HG03060 (cell line): ENCODE data around the gene ST3GAL3.
A peak's percentile ranks its signal among the peaks of the same experiment; 100 is the strongest.
"Not testable (repeated sequence)": the region's sequence is repeated elsewhere in the genome, so short reads cannot be mapped to it uniquely, and the experiment has no call there.

Experiments
- ATAC-seq: cut with Tn5 transposase; IDR thresholded peaks from one replicate; pipeline ENCODE4 v1.9.1; 2021; ENCODE audit warnings: low read depth, moderate number of reproducible peaks; ENCODE audit not compliant: unreplicated experiment

ST3GAL3 gene

DNA sequence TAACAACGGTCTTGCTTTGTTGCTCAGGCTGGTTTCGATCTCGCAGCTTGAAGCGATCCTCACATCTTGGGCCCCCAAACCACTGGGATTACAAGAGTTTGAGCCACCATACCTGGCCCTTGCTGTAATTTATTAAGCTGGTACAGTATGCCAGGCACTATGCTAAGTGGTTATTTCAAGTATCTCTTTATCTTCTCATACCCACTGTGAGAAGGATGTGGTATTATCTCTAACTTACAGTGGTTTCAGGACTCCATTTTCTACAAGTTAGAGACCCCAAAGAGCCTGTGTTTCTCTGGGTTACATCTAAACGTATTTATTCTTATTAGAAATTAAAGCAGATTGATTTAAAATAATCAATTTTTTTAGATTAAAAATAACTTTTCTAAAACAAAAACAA, 8.1 kb upstream of the ST3GAL3 start:
- no peak for ATAC-seq

DNA sequence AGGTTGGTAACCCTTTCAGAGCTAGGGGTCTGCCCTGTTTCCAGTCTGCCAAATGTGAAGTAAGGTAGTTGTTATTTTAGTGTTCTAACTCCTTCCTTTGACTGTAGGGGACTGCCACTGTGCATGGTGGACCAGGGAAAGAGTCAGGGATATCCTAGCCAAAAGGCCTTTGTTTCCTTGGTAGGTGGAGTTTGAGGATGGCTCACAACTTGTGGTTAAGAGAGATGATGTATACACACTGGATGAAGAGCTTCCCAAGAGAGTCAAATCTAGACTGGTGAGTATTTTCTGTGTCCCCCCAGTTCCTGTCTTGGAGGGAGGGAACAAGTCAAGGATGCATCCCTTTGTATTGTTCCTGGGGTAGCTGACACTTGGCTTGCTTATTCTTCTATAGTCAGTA, 3.5 kb upstream of the ST3GAL3 start:
- ATAC-seq = no peak

DNA sequence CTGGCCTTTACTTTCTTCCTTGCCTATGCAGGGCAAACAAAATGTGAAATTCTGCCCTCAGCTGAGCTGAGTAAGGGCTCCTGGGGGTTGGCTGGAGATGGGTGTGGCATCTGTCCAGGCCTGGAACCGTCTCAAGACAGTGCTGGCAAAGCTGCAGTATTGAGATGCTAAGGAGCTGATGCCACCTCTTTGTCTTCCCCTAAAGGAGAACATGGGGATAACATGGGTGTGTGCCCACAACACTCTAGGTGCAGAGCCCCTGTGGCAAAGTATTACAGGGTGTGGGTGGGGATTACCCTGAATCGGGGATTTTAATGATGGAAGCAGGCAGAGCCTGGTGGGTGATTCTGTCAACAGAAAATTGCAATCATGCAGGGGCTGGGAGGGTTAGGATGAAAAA, 2.5 kb upstream of the ST3GAL3 start:
- ATAC-seq = no peak

DNA sequence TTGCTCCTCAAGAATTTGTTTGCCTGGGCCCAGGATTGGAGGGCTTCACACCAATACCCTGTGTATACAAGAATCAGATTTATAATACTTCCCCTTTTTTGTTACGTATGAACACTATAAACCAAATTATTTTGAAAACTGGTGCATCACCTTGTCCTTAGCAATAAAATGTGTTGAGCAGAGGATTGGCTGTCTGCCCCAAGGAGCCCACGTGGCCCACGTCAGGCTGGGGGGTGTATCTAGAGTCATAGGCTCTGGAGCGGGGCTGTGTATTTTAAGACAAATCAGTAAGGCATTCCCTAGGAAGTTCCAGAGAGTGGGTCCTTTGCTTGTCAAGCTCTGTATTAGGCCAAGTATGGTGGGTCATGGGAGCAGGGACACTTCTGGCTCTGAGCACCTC, 2.0 kb upstream of the ST3GAL3 start:
- ATAC-seq = no peak

DNA sequence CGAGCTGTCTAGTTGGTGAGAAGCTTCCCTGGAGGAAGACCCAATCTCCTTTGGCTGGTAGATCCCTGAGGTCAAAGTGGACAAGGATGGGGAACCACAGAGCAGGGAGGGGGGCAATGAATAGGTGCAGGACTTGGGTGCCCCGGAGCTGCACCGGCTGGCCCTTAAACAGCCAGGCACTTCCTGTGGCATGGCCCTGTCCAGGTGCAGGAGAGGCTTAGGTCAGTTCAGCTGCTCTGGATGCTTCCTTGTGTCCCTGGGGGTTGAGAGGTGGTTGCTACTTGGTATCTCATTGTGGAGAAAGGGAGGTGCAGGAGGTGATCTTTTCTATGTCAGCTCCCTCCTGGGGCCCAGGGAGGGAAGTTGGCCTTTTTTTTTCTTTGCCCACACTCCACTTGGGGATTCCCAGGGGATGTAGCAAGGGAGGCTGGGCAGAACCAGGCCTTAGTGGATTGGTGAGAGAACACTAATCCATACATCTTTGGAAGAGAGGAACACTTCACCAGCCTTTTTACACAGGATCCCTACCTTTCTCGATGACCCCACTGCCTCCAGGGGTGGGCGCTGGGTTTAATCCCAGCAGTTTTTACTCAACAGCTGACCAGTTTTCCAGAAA, 1.2 kb upstream of the ST3GAL3 start:
- ATAC-seq = no peak

DNA sequence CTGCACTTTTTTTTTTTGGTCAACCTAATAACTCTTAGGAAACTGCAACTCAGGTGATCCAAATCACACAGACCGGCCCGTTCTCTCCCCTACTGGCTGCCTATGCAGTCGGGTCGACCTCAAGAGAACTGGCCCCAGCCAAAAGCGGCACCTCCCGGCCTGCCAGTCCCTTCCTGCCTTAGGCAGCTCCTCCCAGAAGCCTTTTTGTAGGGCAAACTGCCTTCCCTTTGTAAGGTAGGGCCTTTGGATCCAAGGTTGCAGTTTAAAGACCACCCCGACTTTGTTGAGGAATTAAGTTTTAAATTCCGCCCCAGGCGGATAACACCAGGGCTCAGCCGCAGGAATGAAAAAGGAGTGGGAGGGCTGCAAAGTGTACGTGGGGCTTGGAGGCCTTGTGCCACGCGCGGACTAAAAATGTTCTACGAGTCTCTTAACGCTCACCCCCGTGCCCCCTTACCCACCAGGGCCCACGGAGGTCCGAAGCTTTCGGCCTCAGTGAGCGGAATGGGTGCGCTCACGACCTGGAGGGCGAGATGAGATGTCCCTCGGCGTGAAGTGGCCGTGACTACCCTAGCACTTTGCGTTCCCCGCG, 642 bp upstream of the ST3GAL3 start:
- no peak for ATAC-seq

DNA sequence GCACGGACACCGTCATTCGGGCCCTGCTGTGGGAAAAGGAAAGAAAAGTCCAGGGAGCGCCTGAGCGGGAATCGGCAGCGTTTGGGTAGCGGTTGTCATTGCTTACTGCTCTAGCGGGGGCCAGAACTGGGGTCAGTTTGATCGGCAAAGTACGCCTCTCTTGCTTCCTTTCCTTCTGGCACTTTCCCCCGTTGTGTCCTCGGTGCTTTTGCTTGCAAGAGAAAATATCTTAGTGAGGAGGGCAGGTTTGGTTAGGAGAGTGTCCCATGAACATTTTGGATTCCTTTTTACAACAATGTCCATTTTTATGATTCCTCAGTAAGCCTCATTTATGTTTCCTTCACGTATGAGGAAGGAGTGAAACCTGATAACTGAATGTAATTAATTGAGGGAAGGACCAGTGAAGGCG, 670 bp downstream of the ST3GAL3 start:
- peak; percentile 3 for ATAC-seq

DNA sequence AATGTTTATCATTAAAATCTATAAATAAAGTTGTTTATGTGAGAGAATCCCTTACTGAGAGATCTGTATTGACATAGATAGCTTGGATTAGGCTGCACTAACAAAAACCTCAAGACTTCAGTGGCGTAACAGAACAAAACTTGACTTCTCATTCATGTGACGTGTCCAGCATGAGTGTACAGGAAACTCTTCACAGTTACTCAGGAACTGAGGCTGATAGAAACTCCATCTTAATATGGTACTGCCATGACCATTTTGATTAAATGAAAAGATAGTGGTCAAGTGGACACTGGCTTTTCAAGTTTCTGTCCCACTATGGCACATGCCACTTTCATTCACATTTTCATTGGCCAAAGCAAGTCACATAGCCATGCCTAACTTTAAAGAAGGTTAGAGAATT, 3.7 kb downstream of the ST3GAL3 start:
- no peak for ATAC-seq

DNA sequence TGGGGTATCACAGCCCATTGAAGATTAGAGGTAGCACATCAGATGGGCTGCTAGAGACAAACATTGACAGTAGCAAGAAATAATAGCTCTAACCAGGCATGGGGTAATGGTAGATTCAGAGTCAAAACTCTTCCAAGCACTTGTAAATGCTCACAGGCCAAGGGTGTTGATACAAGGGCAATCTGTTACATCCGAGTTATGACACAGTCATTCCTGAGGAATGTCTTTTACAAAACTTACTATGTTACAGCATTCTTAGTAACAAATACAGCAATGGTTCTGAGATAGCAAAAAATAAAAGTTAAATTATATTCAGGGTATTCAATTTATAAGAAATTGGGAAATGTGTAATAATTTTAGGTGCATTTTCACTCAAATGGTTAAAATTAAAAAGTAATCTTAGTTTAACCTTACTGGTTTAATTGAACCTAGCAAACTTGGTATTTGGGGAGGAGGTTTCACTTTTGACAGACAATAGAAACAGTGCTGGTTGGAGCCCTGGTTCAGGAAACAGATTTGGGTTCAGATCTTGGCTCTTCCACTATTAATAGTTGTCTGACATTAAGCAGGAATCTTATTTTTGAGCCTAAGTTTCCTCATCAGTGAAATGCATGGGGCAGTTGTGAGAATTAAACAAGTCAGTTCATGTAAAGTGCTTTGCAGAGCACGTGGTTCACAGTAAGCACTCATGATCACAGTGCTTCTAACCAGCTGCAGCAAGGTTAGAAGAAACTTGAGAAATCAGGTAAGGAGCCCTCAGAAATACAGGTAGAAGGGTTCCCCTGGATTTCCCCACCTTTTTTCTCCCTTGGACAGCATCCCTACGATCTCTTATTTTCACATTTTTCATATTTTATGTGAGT, 4.4 kb downstream of the ST3GAL3 start:
- no peak for ATAC-seq

DNA sequence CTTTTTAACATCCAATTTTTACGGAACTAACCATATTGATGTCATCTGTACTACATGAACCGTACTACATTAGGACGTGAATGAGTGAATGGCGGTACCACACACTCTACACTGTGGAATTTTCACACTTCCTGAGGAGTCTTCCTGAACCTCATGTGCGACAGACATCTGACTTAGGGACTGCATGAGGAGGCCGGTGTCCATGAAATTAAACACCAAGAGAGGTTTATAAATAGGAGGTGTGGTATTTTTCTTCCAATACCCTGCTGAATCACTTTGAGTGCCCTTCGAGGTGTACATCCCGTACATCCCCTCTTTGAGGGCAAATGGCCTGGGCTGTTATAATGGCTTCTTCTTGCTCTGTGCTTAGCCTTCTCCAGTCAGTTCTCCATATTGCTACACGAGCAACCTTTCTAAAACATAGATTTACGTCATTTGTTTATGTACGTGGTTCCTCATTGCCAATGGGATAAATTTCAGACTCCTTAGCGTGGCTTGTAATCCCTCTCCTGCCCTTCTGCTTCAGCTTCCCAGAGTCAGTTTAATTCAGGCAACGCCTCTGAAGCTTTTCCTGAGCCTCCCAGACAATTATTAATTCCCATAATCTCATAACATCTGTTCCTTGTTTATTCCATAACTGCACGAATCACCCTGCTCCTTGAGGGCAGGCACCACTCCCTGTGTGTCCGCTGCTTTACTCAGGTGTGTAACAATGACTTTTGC, 9.4 kb downstream of the ST3GAL3 start:
- ATAC-seq = no peak

DNA sequence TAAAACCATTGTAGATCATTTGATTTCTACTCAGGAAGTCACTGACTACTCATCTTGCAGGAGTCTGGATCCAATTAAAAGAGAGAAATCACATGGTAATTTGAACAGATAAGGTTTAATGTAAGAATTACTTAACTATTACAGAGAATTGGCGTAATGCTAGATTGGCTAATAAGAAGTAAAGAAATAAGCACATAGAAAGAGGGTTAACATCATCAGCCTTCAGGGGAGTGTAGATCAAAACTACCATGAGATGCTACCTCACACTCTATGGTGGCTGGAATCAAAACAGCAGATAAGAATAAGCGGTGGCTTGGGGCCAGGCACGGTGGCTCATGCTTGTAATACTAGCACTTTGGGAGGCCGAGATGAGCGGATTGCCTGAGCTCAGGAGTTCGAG, 11.7 kb downstream of the ST3GAL3 start:
- no peak for ATAC-seq

DNA sequence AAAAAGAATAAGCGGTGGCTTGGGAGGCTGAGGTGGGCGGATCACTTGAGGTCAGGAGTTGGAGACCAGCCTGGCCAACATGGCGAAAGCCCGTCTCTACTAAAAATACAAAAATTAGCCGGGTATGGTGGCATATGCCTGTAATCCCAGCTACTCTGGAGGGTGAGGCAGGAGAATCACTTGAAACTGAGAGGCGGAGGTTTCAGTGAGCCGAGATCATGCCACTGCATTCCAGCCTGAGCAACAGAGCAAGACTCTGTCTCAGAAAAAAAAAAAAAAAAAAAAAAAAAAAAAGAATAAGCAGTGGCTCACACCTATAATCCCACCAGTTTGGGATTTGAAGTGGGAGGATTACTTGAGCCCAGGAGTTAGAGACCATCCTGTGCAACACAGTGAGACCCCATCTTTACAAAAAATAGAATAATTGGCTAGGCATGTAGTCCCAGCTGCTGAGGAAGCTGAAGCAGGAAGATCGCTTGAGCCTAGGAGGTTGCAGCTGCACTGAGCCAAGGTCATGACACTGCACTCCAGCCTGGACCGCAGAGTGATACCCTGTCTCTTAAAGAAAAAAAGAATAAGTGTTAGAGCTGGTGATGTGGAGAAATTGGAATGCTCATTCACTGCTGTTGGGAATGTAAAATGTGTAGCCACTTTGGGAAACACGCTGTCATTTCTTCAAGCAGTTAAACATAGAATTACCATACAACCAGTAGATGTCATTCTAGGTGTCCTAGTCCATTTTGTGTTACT, 12.5 kb downstream of the ST3GAL3 start:
- not testable (repeated sequence) for ATAC-seq

DNA sequence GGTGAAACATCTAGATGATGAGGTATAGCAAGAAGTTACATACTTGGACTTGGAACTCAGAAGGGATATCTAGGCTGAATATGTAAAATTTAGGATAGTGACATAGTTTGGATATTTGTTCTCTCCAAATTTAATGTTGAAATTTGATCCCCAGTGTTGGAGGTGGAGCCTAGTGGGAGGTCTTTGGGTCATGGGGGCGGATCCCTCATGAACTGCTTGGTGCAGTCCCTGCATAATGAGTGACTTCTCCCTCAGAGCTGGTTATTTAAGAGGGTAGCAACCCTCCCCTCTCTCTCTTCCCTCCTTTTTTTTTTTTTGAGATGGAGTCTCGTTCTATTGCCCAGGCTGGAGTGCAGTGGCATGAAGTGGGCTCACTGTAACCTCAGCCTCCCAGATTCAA, 15.5 kb downstream of the ST3GAL3 start:
- no peak for ATAC-seq

DNA sequence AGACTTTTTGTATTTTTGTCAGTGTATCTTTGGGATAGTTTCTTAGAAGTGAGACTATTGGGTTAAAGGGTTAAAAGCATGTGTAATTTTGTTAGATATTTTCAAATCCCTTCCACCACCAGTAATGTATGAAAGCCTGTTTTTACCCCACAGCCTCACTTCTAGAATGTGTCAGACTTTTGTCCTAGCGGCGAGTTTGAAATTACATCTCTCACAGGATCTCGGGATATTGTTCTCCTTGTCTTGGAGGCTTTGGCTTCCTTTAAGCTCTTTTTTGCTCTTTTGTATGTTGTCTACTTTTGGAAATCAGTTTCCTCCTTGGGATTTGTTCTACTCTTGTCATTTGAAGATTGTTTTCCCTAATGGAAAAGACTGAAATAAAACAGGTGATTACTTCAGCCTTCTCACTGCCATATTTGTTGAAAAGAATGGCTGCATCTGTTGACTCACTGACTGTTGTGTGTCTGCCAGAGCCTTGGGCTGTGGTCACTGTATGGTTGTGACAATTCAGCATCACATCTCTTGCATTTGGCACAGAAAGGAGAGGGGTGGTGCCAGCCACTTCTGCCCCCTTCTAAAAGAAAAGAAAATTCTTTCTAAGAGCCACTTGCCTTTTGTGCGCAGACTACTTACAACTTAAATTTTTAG, 22.6 kb downstream of the ST3GAL3 start:
- no peak for ATAC-seq

DNA sequence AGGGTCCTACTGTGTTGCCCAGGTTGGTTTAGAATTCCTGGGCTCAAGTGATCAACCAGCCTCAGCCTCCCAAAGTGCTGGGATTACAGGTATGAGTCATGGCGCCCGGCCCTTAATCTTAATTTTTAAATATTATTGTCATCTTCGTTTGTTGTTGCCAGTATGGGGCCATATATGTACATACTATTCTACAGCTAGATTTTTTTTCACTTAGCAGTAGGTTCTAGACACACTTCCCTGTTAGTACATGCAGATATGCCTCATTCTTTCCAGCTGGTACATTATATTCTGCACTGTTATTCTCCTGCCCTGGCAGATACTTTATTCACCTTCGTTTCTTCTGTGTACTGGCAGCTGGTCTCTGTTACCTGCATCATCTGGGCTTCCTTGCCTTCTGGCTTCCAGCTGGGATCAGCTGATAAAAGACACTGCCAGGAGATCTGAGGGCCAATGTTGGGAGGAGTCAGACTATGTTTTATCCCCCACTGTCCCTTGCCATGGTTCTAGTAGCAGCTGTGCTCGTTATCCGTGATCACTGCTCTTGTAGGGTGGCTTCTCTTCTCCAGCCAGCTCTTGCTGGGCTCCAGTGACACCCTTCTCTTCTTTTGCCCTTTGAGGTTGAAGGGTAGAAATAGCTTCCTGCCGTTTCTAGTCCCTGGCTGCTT, 24.7 kb downstream of the ST3GAL3 start:
- ATAC-seq = no peak

DNA sequence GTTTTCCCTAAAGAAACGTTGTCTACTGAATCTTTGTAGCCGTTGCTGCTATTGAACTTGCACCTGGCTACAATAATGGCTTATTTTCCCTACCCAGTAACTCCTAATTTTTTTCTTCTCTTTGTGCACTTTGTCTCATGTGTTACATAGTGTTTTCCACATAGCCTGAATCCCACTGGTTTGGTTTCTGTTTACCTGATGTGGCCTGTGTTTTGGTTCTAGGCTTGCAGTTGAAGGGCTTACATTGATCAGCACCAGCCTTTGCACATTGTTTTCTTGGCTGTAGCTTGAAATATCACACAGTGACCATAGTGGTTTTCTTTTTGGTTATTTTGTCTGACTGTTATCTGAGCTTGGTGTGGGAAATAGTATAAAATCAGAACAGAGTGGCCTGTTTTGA, 29.5 kb downstream of the ST3GAL3 start:
- ATAC-seq = no peak

DNA sequence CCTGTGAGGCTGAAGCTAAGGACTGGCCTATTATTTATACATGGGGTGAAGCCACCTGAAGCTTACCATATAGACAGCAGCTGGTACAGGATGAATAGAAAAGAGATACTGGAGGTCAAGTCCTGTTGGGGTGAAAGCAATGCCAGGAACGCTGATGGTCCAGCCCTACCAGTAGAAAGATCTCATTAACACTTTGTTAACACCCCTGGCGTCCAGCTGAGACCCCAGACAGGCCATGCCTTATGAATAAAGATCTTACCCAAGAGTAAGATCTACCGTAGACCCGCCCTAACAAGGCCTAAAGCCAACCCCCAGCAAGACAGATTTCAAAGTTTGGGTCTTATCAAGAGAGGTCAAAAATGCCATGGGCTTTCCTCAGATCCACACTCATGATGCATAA, 34.7 kb downstream of the ST3GAL3 start:
- no peak for ATAC-seq

DNA sequence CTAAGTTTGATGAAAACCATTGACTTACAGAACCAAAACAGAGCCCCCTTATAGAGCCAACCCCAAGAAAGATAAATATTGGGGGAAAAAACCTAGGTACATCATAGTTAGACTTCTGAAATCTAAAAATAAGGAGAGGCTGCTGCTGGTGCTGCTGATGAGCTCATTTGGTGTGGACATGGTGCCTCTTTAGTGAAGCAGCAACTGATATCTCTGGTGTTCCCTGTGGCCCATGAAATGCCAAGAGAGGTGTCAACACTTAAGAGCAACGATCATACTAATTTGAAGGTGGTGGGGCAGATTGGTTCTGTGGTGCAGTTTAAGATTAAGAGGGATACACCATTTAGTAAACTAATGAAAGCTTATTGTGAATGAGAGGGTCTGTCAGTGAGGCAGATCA, 35.9 kb downstream of the ST3GAL3 start:
- ATAC-seq = no peak

DNA sequence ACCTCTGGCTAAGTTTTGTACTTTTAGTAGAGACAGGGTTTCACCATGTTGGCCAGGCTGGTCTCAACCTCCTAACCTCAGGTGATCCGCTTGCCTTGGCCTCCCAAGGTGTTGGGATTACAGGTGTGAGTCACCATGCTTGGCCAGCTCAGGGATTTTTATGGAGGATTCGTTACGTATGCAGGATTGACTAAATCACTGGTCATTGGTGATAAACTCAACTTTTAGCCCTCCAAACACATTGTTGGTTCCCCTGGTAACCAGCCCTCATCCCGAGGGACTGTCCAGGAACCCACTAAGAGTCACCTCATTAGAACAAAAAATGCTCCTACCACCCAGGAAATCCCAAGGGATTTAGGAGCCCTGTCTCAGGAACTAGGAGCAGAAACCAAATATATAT, 40.4 kb downstream of the ST3GAL3 start:
- ATAC-seq = no peak

DNA sequence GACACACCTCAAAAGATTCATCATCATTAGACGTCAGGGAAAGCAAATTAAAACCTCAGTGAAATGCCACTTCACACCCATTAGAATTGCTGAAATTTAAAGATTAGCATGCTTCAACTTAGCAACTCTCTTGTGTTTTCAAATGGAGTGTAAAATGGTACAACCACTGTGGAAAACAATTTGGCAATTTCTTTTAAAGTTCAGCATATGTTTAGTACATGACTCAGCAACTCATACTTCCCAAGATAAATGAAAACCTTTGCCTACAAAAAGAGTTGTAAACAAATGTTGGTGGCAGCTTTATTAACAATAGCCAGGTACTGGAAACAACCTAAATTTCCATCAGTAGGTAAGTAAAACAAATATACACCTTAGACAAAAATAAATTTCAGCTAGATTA, 42.7 kb downstream of the ST3GAL3 start:
- no peak for ATAC-seq
